AG09309 (cell line): ENCODE data around the gene CCDC87.
"Not testable (repeated sequence)": the region's sequence is repeated elsewhere in the genome, so short reads cannot be mapped to it uniquely, and the experiment has no call there.

Experiments used
- DNase-seq: peaks from one replicate; pipeline ENCODE4 v3.0.0-alpha.2; 2010; ENCODE audit warnings: low read depth
- H3K4me3 ChIP-seq: 2 replicates; pipeline ENCODE4 v1.5.1; 2011; ENCODE audit warnings: mild to moderate bottlenecking, low read depth, low read length, moderate library complexity; ENCODE audit not compliant: control insufficient read depth
- TF ChIP-seq, protein P1 (sequence below): IDR thresholded peaks from 2 replicates; pipeline ENCODE4 v1.5.1; 2011; ENCODE audit warnings: mild to moderate bottlenecking, low read depth, low read length, inconsistent platforms; ENCODE audit not compliant: insufficient read depth, control insufficient read depth; ENCODE audit errors: missing control alignments

The CCDC87 gene

GRCh38 chr11:66593650-66594049 lies 787 bp upstream of the CCDC87 start:
- TF ChIP-seq, protein P1, sequence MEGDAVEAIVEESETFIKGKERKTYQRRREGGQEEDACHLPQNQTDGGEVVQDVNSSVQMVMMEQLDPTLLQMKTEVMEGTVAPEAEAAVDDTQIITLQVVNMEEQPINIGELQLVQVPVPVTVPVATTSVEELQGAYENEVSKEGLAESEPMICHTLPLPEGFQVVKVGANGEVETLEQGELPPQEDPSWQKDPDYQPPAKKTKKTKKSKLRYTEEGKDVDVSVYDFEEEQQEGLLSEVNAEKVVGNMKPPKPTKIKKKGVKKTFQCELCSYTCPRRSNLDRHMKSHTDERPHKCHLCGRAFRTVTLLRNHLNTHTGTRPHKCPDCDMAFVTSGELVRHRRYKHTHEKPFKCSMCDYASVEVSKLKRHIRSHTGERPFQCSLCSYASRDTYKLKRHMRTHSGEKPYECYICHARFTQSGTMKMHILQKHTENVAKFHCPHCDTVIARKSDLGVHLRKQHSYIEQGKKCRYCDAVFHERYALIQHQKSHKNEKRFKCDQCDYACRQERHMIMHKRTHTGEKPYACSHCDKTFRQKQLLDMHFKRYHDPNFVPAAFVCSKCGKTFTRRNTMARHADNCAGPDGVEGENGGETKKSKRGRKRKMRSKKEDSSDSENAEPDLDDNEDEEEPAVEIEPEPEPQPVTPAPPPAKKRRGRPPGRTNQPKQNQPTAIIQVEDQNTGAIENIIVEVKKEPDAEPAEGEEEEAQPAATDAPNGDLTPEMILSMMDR = no peak
- peak overlapping the region; percentile 63 for H3K4me3 ChIP-seq
- DNase-seq = no peak

- TF ChIP-seq, protein P1 = no peak
- no peak for DNase-seq
- H3K4me3 ChIP-seq = peak overlapping the region; percentile 63
These were observed 406 bp upstream of the CCDC87 start for GRCh38 chr11:66593303-66593635.

GRCh38 chr11:66591175-66591574 lies 1.7 kb downstream of the CCDC87 start:
- TF ChIP-seq, protein P1 = no peak
- H3K4me3 ChIP-seq = no peak overlapping the region
- no peak for DNase-seq

DNA sequence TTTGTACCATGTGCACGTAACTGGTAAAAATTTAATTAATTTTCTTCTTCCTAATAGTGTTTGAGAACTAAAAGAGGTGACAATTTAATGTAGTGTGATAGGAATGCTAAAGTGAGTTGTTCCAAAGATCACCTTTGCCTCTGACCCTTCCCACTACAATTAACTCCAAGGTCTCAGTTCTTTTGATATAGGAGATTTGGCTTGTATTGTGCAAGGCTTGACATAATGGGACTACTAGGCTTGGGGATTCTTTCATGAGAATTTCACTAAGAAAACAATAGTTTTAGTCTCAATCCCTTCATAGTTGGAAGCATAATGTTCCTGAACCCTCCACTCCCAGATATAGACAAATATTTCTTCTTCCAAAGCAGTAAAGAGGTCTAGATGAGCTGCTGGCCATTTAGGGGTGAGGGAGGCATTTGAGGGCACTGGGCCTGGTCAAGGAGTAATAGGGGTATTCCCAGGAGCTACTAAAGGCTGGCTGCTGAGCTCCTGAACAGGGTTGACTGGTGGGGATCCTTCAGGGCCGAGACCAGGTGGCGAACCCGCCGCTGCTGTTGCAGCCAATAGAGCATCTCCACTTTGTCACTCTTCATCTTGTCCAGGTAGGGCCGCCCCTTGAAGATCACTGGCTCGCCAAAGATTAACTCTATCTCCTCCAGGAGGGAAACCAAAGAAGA lies 2.7 kb downstream of the CCDC87 start:
- no peak overlapping the region for H3K4me3 ChIP-seq
- TF ChIP-seq, protein P1 = no peak
- DNase-seq = no peak

- not testable (repeated sequence) for DNase-seq, H3K4me3 ChIP-seq
These were observed 3.5 kb downstream of the CCDC87 start for GRCh38 chr11:66589315-66589714.

- no peak overlapping the region for H3K4me3 ChIP-seq
- no peak for DNase-seq
- TF ChIP-seq, protein P1 = no peak
These were observed 6.7 kb downstream of the CCDC87 start for GRCh38 chr11:66586136-66586535.

GRCh38 chr11:66585447-66585846 lies 7.4 kb downstream of the CCDC87 start:
- not testable (repeated sequence) for H3K4me3 ChIP-seq

GRCh38 chr11:66582565-66583147 lies 10.2 kb downstream of the CCDC87 start:
- DNase-seq, H3K4me3 ChIP-seq: not testable (repeated sequence)

More at GRCh38 chr11:66585447-66585846, 7.4 kb downstream of the CCDC87 start:
- not testable (repeated sequence) for DNase-seq
